ENCODE results near the gene EYS.

- TF ChIP-seq, protein P1, sequence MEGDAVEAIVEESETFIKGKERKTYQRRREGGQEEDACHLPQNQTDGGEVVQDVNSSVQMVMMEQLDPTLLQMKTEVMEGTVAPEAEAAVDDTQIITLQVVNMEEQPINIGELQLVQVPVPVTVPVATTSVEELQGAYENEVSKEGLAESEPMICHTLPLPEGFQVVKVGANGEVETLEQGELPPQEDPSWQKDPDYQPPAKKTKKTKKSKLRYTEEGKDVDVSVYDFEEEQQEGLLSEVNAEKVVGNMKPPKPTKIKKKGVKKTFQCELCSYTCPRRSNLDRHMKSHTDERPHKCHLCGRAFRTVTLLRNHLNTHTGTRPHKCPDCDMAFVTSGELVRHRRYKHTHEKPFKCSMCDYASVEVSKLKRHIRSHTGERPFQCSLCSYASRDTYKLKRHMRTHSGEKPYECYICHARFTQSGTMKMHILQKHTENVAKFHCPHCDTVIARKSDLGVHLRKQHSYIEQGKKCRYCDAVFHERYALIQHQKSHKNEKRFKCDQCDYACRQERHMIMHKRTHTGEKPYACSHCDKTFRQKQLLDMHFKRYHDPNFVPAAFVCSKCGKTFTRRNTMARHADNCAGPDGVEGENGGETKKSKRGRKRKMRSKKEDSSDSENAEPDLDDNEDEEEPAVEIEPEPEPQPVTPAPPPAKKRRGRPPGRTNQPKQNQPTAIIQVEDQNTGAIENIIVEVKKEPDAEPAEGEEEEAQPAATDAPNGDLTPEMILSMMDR (IDR thresholded peaks at IDR 0.05; ENCODE audit: low read length), result no peak
- TF ChIP-seq EZH2phosphoT487 (IDR thresholded peaks at IDR 0.05; ENCODE audit: low read length) (no peak), EZH2 (optimal IDR thresholded peaks at IDR 0.05; ENCODE audit: low read depth, low read length) (no peak)
Measured at GRCh38 chr6:64872633-64873032, 834.4 kb downstream of the EYS start.

All from MM.1S (cell line).